Activated CD4-positive, CD25-positive, alpha-beta regulatory T cell treated with anti-CD3 and anti-CD28 coated beads, Interleukin-2, amount 50 U/mL, for 72 hours (primary cell): Measurements from ENCODE around the gene MIAT.
"Not testable (repeated sequence)": the region's sequence is repeated elsewhere in the genome, so short reads cannot be mapped to it uniquely, and the experiment has no call there.

Experiments used
- DNase-seq: peaks from one replicate; pipeline ENCODE4 v3.0.0; 2021

The MIAT gene

GRCh38 chr22:26701323-26701722 is 43.9 kb downstream of the MIAT start:
- no peak for DNase-seq

- DNase-seq = no peak
Observed at GRCh38 chr22:26702906-26703830, 45.8 kb downstream of the MIAT start.

GRCh38 chr22:26705379-26705778 is 48.0 kb downstream of the MIAT start:
- not testable (repeated sequence) for DNase-seq

- DNase-seq = no peak
Observed at GRCh38 chr22:26707090-26707489, 49.7 kb downstream of the MIAT start.

- DNase-seq = no peak
Observed at GRCh38 chr22:26707581-26707980, 50.2 kb downstream of the MIAT start.

GRCh38 chr22:26708256-26709009 is 51.0 kb downstream of the MIAT start:
- no peak for DNase-seq

- no peak for DNase-seq
Observed at GRCh38 chr22:26709617-26710390, 52.4 kb downstream of the MIAT start.

GRCh38 chr22:26711205-26711963 is 54.0 kb downstream of the MIAT start:
- DNase-seq = no peak

- no peak for DNase-seq
Observed at GRCh38 chr22:26712158-26712557, 54.8 kb downstream of the MIAT start.

GRCh38 chr22:26713823-26714449 is 56.5 kb downstream of the MIAT start:
- no peak for DNase-seq

- no peak for DNase-seq
Observed at GRCh38 chr22:26714971-26715370, 57.6 kb downstream of the MIAT start.

- no peak for DNase-seq
Observed at GRCh38 chr22:26715392-26715936, 58.1 kb downstream of the MIAT start.

- no peak for DNase-seq
Observed at GRCh38 chr22:26718488-26718887, 61.1 kb downstream of the MIAT start.

- DNase-seq = no peak
Observed at GRCh38 chr22:26718905-26719304, 61.5 kb downstream of the MIAT start.

GRCh38 chr22:26722159-26722558 is 64.8 kb downstream of the MIAT start:
- DNase-seq = no peak

GRCh38 chr22:26724414-26724813 is 67.0 kb downstream of the MIAT start:
- no peak for DNase-seq

- DNase-seq = no peak
Observed at GRCh38 chr22:26725012-26725676, 67.8 kb downstream of the MIAT start.
